KOPT-K1 (cell line): Measurements from ENCODE around the gene CACNG6.

Experiments
- H3K27ac ChIP-seq: fragments of 200-600 bp; sonication (generic); 2 replicates; pipeline ENCODE4 v1.5.1; 2016; ENCODE audit warnings: antibody characterized with exemption, mild to moderate bottlenecking, low read depth, low read length; ENCODE audit not compliant: poor library complexity, severe bottlenecking
- H3K36me3 ChIP-seq: fragments of 200-600 bp; sonication (generic); 2 replicates; pipeline ENCODE4 v1.5.1; 2017; ENCODE audit warnings: antibody characterized with exemption, mild to moderate bottlenecking, low read length, moderate library complexity; ENCODE audit not compliant: insufficient read depth
- H3K9me3 ChIP-seq: fragments of 200-600 bp; sonication (generic); 2 replicates; pipeline ENCODE4 v1.5.1; 2017; ENCODE audit warnings: antibody characterized with exemption, low read length, mild to moderate bottlenecking; ENCODE audit not compliant: insufficient read depth, poor library complexity, severe bottlenecking

CACNG6 gene

DNA sequence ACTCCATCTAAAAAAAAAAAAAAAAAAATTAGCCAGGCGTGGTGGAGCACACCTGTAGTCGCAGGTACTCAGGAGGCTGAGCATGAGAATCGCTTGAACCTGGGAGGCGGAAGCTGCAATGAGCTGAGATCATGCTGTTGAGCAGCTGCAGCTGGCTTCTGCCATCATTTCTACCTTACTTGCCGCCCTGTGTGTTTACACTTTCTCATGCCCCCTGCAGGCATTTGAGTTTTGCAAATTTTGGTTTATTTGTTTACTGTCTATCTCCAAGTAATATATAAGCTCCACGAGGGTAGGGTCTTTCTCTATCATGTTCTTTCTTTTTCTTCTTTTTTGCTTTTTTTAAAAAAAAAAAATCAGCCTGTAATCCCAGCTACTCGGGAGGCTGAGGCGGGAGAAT lies 18.0 kb downstream of the CACNG6 start:
- Histone ChIP-seq H3K36me3 (no peaks in the 10 kb centered on the region), H3K27ac (no peak overlapping the region), H3K9me3 (no peaks in the 10 kb centered on the region)

- Histone ChIP-seq H3K9me3 (no peaks in the 10 kb centered on the region), H3K27ac (no peak overlapping the region), H3K36me3 (no peaks in the 10 kb centered on the region)
These were observed 19.0 kb downstream of the CACNG6 start for GRCh38 chr19:54010474-54010873.

DNA sequence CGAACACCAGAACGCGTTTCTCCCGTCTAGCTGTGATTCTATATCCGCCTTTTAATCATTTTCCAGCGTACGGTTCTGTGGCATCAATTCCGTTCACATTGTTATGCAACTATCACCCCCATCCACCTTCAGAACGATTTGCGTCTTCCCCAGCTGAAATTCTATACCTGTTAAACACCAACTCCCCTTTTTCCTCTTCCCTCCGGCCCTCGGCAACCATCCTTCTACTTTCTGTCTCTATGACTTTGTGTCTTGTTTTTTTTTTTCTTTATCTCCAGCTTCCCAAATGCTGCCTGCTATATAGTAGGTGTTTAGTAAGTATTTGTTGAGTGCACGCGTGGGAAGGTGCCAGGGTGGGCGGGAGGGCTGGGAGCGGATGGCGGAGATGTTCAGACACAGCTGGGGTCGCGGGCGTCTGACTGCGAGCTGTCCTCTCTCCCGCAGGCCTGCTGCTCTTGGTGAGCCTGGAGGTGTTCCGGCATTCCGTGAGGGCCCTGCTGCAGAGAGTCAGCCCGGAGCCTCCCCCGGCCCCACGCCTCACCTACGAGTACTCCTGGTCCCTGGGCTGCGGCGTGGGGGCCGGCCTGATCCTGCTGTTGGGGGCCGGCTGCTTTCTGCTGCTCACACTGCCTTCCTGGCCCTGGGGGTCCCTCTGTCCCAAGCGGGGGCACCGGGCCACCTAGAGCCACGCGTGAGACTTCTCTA lies 20.2 kb downstream of the CACNG6 start:
- H3K36me3 ChIP-seq: no peaks in the 10 kb centered on the region
- H3K27ac ChIP-seq: no peak overlapping the region
- no peaks in the 10 kb centered on the region for H3K9me3 ChIP-seq

- no peak overlapping the region for H3K27ac ChIP-seq
- H3K36me3 ChIP-seq: no peaks in the 10 kb centered on the region
These were observed 22.4 kb downstream of the CACNG6 start for GRCh38 chr19:54013866-54014265.

GRCh38 chr19:54014920-54015560 lies 23.6 kb downstream of the CACNG6 start:
- Histone ChIP-seq H3K36me3 (no peaks in the 10 kb centered on the region), H3K27ac (no peak overlapping the region), H3K9me3 (no peaks in the 10 kb centered on the region)

More at GRCh38 chr19:54013866-54014265, 22.4 kb downstream of the CACNG6 start:
- no peaks in the 10 kb centered on the region for H3K9me3 ChIP-seq

DNA sequence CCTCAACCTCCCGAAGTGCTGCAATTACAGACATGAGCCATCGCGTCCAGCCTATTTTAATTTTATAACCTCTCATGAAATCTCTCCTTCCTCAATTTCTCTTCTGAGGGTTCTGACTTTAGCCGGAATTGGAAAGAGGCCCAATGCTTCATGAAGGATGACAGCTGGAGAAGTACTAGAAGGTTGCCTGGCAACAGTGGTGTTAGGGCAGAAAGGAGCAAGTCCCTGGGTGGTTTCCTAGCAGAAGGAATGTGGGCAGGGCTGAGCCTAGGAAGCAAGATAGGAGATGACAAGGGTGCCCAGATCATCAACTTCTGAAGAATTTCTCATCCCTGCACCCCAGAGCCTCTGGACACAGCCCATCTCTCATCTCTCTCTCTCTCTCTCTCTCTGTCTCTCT lies 25.8 kb downstream of the CACNG6 start:
- no peak overlapping the region for H3K27ac ChIP-seq
- H3K9me3 ChIP-seq: no peaks in the 10 kb centered on the region
- H3K36me3 ChIP-seq: no peaks in the 10 kb centered on the region

DNA sequence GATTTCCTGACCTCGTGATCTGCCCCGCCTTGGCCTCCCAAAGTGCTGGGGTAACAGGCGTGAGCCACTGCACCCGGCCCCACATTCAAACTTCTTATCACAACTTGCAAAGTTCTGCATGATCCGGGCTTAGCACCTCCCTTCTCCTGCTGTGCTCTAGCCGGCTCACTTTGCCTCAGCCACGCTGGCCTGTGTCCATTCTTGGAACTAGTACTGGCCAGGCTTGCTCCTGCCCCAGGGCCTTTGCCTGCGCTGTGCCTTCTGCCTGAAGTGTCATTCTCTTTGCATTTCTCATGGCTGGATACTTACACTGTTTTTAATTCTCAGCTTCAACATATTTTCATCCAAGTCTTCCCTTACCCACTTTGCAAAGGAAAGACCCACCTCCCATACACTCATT lies 29.9 kb downstream of the CACNG6 start:
- H3K36me3 ChIP-seq: no peaks in the 10 kb centered on the region
- H3K27ac ChIP-seq: no peak overlapping the region
- H3K9me3 ChIP-seq: no peaks in the 10 kb centered on the region

- Histone ChIP-seq H3K27ac (no peak overlapping the region), H3K9me3 (no peaks in the 10 kb centered on the region)
These were observed 30.5 kb downstream of the CACNG6 start for GRCh38 chr19:54021932-54022331.

DNA sequence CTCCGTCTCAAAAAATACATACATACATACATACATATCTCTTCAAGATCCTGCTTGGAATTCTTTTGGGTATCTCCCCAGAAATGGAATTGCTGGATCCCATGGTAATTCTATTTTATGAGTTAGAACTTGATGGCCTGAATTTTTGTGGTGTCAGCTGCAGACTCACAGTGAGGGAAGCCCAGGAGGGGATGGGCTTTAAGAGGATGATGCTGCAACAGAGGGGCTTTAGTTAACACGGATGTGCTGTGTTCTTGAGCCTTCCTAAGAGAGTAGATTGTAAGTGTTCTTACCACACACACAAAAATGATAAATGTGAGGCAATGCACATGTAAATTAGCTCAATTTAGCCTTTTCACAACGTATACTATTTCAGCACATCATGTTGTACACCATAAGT lies 31.8 kb downstream of the CACNG6 start:
- Histone ChIP-seq H3K27ac (no peak overlapping the region), H3K36me3 (no peaks in the 10 kb centered on the region), H3K9me3 (no peaks in the 10 kb centered on the region)

More at GRCh38 chr19:54021932-54022331, 30.5 kb downstream of the CACNG6 start:
- H3K36me3 ChIP-seq: no peaks in the 10 kb centered on the region

DNA sequence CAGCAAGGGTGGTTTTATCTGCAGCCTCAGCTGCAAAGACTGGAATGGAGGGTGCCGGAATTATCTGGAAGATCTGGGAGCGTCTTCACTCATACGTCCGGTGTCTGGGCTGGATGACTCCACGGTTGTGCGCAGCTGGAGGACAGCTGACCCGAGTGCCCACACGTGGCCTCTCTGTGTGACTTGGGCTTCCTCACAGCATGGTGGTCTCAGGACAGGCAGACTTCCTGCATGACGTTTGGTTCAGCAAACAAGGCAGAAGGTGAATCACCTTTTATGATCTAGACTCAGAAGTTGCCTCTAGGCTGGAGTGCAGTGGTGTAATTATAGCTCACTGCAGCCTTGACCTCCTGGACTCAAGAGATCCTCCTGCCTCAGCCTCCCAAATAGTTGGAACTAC lies 33.2 kb downstream of the CACNG6 start:
- H3K36me3 ChIP-seq: no peaks in the 10 kb centered on the region
- no peak overlapping the region for H3K27ac ChIP-seq
- H3K9me3 ChIP-seq: no peaks in the 10 kb centered on the region

DNA sequence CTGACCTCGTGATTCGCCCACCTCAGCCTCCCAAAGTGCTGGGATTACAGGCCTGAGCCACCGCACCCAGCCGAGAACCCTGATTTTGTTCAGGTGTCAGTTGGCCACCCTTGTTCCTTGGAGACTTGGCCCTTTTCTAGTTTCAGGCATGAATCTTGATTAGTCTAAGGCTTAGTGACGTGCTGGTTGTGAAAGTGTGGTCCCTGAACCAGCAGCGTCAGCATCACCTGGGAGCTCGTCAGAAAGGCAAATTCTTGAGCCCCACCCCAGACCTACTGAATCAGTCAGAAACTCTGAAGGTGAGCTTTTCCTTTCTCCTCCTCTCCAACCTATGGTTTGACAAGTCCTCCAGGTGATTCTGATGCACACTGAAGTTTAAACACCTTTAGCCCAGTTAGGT lies 35.2 kb downstream of the CACNG6 start:
- Histone ChIP-seq H3K36me3 (no peaks in the 10 kb centered on the region), H3K9me3 (no peaks in the 10 kb centered on the region), H3K27ac (no peak overlapping the region)

GRCh38 chr19:54029301-54029700 lies 37.9 kb downstream of the CACNG6 start:
- Histone ChIP-seq H3K27ac (no peak overlapping the region), H3K9me3 (no peaks in the 10 kb centered on the region), H3K36me3 (no peaks in the 10 kb centered on the region)

DNA sequence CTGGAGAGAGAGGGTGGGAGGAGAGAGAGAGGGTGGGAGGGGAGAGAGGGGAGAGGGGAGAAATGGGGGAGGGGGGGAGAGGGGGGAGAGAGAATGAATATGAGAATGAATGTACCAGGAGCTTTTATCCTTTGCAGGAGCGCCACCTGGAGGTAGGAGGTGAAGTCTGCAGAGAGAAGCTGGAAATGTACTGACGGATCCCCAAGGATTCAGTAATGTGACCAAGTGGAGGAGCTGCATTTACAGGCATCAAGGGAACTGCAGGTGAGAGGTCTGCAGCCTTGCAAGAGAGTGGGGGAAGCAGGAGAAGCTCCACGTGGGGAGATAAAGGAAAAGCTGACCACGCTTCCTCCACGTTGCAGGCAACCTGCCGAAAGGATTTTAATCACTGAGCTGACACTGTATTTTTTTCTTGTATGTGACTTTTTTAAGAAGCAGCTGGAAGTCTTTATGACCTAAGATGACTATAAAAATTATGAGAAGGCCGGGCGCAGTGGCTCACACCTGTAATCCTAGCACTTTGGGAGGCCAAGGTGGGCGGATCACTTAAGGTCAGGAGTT lies 38.6 kb downstream of the CACNG6 start:
- no peak overlapping the region for H3K27ac ChIP-seq
- H3K36me3 ChIP-seq: no peaks in the 10 kb centered on the region
- H3K9me3 ChIP-seq: no peaks in the 10 kb centered on the region

DNA sequence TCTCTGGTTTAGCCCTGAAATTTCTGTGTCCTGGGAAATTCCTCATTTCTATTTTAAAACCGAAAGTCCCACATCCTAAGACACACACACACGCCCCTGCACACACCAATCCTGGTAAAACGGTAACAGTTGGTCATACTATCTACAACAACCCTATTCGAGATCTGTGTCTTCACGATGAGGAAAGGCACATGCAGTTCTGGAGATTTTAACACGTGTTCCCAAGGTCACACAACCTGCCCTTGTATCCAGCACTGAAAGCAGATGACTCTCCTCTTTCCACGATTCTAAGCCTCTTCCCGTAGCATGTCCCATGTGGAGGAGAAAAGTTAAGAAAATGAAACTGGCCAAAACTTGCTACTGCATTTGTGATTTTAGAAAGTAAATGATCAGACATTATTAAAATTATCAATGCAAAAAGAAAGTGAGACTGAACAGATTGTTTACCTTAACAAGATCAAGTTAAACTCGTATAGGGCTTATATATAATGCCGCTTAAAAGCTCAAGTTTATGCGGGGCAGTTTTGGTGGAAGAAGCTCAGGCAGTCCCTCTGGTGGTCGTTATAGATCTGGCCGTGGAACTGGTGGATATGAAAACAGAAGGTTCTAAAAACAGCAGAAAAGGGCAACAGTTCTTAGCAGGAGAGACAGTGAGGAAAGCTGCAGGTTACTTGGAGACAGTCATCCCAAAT lies 39.6 kb downstream of the CACNG6 start:
- H3K36me3 ChIP-seq: no peaks in the 10 kb centered on the region

More for the DNA sequence above, 39.6 kb downstream of the CACNG6 start:
- no peaks in the 10 kb centered on the region for H3K9me3 ChIP-seq
- no peak overlapping the region for H3K27ac ChIP-seq
